ENCODE results near the gene ARMH4. TPM values are rescaled to one million over a fixed set of nuclear protein-coding genes. Genes with fewer than 3 reads are reported as not detected.

ARMH4 gene
- total and polyA plus RNA-seq, 4 donors = 0.38 to 3.2 (median 0.54) TPM

DNA sequence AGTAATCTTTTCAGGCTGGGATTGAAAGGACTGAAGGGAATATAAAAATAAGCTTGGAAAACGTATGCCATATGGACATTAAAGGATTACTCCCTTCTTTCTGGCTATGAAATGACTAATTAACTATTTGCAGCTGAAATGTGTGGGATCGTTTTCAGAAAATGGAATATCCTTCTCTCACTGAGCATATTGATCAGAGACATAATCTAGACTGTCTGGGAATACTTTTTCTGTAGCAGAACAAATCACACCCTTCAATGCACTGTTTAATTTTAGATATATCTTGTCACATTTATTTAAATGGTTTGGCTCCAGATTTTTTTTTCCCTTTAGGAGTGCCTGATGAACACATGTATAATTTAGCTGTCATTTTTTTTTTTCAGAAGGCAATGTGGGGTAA, 37.2 kb upstream of the ARMH4 start:
- H3K4me3 ChIP-seq (ENCODE audit: low read depth in 1 of 3, low read length in 3 of 3) = no peak overlapping the region
- H3K27ac ChIP-seq (ENCODE audit: low read depth in 1 of 2, low read length in 2 of 2) = no peak overlapping the region
- H3K4me1 ChIP-seq (ENCODE audit: control insufficient read depth in 4 of 4, insufficient read depth in 4 of 4, low read length in 3 of 4) = peaks cover 0 to 3% (median 0%) of the 10 kb centered on the region in 4 donors
- H3K36me3 ChIP-seq (ENCODE audit: control insufficient read depth in 4 of 4, insufficient read depth in 3 of 4, low read depth in 1 of 4, low read length in 3 of 4) = no peaks in the 10 kb centered on the region
- DNase-seq (ENCODE audit: low spot score) = no peak
- H3K27me3 ChIP-seq (ENCODE audit: control insufficient read depth in 4 of 4, insufficient read depth in 4 of 4, low read length in 3 of 4) = no peaks in the 10 kb centered on the region
- WGBS = 81% methylated on average over 2 of the region's 2 CpGs
- H3K9ac ChIP-seq (ENCODE audit: low read depth in 1 of 2, low read length in 2 of 2) = no peak overlapping the region
- H3K9me3 ChIP-seq (ENCODE audit: control insufficient read depth in 4 of 4, low read length in 3 of 4) = no peaks in the 10 kb centered on the region
- TF ChIP-seq REST (IDR thresholded peaks at IDR 0.05) = no peak
- no peak for TF ChIP-seq JUND (IDR thresholded peaks at IDR 0.05)
- TF ChIP-seq, protein P1, sequence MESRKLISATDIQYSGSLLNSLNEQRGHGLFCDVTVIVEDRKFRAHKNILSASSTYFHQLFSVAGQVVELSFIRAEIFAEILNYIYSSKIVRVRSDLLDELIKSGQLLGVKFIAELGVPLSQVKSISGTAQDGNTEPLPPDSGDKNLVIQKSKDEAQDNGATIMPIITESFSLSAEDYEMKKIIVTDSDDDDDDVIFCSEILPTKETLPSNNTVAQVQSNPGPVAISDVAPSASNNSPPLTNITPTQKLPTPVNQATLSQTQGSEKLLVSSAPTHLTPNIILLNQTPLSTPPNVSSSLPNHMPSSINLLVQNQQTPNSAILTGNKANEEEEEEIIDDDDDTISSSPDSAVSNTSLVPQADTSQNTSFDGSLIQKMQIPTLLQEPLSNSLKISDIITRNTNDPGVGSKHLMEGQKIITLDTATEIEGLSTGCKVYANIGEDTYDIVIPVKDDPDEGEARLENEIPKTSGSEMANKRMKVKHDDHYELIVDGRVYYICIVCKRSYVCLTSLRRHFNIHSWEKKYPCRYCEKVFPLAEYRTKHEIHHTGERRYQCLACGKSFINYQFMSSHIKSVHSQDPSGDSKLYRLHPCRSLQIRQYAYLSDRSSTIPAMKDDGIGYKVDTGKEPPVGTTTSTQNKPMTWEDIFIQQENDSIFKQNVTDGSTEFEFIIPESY (IDR thresholded peaks at IDR 0.05) = no peak
- TF ChIP-seq FOXA2 (IDR thresholded peaks at IDR 0.05) = no peak
- no peak for TF ChIP-seq YY1 (IDR thresholded peaks at IDR 0.05)
- no peak for TF ChIP-seq NR2F2 (IDR thresholded peaks at IDR 0.05)
- no peak for TF ChIP-seq MAX (IDR thresholded peaks at IDR 0.05)
- TF ChIP-seq TAF1 (conservative IDR thresholded peaks at IDR 0.05) = no peak
- no peak for TF ChIP-seq ATF3 (IDR thresholded peaks at IDR 0.05)

- no peaks in the 10 kb centered on the region for H3K36me3 ChIP-seq (ENCODE audit: control insufficient read depth in 4 of 4, insufficient read depth in 3 of 4, low read depth in 1 of 4, low read length in 3 of 4)
- no peak overlapping the region for H3K4me3 ChIP-seq (ENCODE audit: low read depth in 1 of 3, low read length in 3 of 3)
- 49% methylated on average over 5 of the region's 5 CpGs for WGBS
- DNase-seq (ENCODE audit: low spot score) = no peak
- TF ChIP-seq MAX (IDR thresholded peaks at IDR 0.05) (no peak), HNF4A (conservative IDR thresholded peaks at IDR 0.05) (no peak), TAF1 (conservative IDR thresholded peaks at IDR 0.05) (no peak), FOXA2 (IDR thresholded peaks at IDR 0.05) (no peak), FOXA1 (IDR thresholded peaks at IDR 0.05) (no peak), RXRA (IDR thresholded peaks at IDR 0.05) (no peak), YY1 (IDR thresholded peaks at IDR 0.05) (no peak), GABPA (IDR thresholded peaks at IDR 0.05 in 1 of 2, conservative IDR thresholded peaks at IDR 0.05 in 1 of 2) (no peak), EGR1 (IDR thresholded peaks at IDR 0.05; ENCODE audit: low read depth in 2 of 2) (no peak), NR2F2 (IDR thresholded peaks at IDR 0.05) (no peak), HNF4G (IDR thresholded peaks at IDR 0.05) (no peak), SP1 (IDR thresholded peaks at IDR 0.05) (no peak)
- TF ChIP-seq, protein P1 (IDR thresholded peaks at IDR 0.05) = no peak
- no peak overlapping the region for H3K9ac ChIP-seq (ENCODE audit: low read depth in 1 of 2, low read length in 2 of 2)
- no peaks in the 10 kb centered on the region for H3K27me3 ChIP-seq (ENCODE audit: control insufficient read depth in 4 of 4, insufficient read depth in 4 of 4, low read length in 3 of 4)
- H3K4me1 ChIP-seq (ENCODE audit: control insufficient read depth in 4 of 4, insufficient read depth in 4 of 4, low read length in 3 of 4) = peaks cover 0 to 3% (median 0%) of the 10 kb centered on the region in 4 donors
- no peak overlapping the region for H3K27ac ChIP-seq (ENCODE audit: low read depth in 1 of 2, low read length in 2 of 2)
- H3K9me3 ChIP-seq (ENCODE audit: control insufficient read depth in 4 of 4, low read length in 3 of 4) = no peaks in the 10 kb centered on the region
Observed at GRCh38 chr14:58177125-58177524, 25.1 kb upstream of the ARMH4 start.

Measured in liver (tissue), 9 donors.